HepG2 (cell line): Measurements from ENCODE around the gene POU5F1.

ENCODE experiments used
- EZH2 ChIP-seq: conservative IDR thresholded peaks from 2 replicates; pipeline ENCODE4 v1.6.1; 2012; ENCODE audit warnings: mild to moderate bottlenecking, low read depth, low read length, moderate library complexity
- FOXM1 ChIP-seq: sonication (generic); formaldehyde crosslinking; IDR thresholded peaks from 2 replicates; pipeline ENCODE4 v1.5.0; 2020; ENCODE audit warnings: missing genetic modification reagents
- MLLT10 ChIP-seq: sonication (generic); formaldehyde crosslinking; IDR thresholded peaks from 2 replicates; pipeline ENCODE4 v1.4.0; 2020; ENCODE audit warnings: missing genetic modification reagents
- ZNF430 ChIP-seq: sonication (generic); formaldehyde crosslinking; IDR thresholded peaks from 2 replicates; pipeline ENCODE4 v1.9.0; 2021; ENCODE audit warnings: mild to moderate bottlenecking, missing genetic modification reagents

DNA sequence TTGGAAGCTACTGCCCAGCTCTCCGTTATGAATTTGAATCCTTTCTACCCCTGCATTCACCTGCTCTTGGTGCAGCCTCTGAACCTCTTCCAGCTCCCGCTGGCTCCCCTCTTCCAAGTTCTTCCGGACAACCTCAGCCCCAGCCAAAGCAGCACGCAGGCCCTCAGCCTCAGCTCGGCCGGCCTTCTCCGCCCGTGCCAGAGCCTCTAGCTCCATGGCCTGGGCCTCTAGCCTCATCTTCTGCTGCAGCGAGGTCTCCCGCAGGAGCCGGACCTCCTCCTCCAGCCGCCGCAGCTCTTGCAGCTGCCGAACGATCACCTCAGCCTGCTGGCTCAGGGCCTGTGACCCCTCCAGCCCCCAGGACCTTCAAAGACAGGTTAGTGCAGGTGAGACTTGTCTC, 16.0 kb downstream of the POU5F1 start:
- TF ChIP-seq FOXM1 (CRISPR knock-in tag) (no peak), ZNF430 (CRISPR knock-in tag) (no peak), EZH2 (no peak), MLLT10 (CRISPR knock-in tag) (no peak)
